HG02884 (cell line): ENCODE data around the gene OXCT1.
"Not testable (repeated sequence)": the region's sequence is repeated elsewhere in the genome, so short reads cannot be mapped to it uniquely, and the experiment has no call there.

ENCODE experiments used
- ATAC-seq: cut with Tn5 transposase; IDR thresholded peaks from one replicate; pipeline ENCODE4 v1.9.1; 2021; ENCODE audit warnings: mild to moderate bottlenecking, moderate library complexity; ENCODE audit not compliant: unreplicated experiment

The OXCT1 gene

GRCh38 chr5:41778410-41778809 is 91.8 kb downstream of the OXCT1 start:
- ATAC-seq = no peak

- ATAC-seq = no peak
These were observed 93.8 kb downstream of the OXCT1 start for GRCh38 chr5:41776435-41776834.

DNA sequence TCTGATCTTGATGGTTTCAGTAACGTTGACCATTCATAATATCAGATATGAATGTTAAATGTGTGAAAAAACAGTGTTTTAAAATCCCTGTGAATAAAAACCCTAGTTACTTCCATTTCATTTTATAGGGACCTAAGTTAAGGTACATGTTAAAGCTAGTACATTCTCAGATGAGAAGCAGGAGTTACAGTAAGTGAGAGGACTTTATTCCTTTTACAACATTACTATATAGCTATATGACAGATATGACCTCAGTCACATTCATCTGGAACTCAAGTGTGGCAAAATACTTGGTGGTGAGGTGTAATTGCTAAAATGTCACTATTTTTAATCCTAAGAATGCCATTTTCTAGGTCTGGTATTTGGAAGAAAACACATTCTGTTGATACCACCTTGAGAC is 96.4 kb downstream of the OXCT1 start:
- ATAC-seq = no peak

GRCh38 chr5:41772785-41773442 is 97.3 kb downstream of the OXCT1 start:
- no peak for ATAC-seq

- no peak for ATAC-seq
These were observed 98.2 kb downstream of the OXCT1 start for GRCh38 chr5:41772056-41772455.

GRCh38 chr5:41770799-41771198 is 99.4 kb downstream of the OXCT1 start:
- ATAC-seq = peak; percentile 88

DNA sequence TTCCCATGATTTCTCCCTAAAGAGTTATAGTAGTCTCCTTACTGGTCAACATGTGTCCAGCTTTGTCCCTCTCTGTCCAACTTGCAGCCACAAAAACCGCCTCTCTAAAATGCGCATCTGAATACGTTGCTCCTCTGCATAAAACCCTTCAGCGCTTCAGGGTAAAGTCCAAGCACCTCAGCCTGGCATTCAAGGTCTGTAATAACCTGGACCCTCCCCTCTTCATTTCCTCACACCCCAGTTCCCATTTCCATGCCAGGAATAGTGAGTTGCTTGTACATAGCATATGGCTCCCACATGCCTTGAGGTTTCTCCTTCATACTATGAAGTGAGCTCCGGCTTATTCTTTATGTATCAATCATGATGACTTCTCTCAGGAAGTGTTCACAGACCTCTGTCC is 101.5 kb downstream of the OXCT1 start:
- no peak for ATAC-seq

DNA sequence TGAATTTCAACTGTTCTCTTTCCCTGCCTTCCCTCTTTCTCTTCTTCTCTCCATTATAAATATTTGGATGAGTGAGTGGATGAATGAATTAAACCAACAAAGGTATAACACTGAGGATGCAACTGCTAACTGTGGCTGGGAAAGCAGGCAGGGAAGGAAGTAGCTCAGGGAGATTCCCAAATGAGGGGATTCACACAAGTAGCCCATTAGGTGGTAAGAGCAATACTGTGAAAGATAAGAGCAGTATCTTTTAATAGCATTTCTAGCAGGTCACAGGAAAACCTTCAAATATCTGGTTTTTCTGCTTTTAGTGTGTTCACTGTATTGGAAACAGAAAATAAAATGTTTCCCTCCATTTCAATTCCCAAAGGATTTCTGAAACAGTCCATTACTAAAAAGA is 105.6 kb downstream of the OXCT1 start:
- no peak for ATAC-seq

GRCh38 chr5:41763574-41763973 is 106.7 kb downstream of the OXCT1 start:
- no peak for ATAC-seq

DNA sequence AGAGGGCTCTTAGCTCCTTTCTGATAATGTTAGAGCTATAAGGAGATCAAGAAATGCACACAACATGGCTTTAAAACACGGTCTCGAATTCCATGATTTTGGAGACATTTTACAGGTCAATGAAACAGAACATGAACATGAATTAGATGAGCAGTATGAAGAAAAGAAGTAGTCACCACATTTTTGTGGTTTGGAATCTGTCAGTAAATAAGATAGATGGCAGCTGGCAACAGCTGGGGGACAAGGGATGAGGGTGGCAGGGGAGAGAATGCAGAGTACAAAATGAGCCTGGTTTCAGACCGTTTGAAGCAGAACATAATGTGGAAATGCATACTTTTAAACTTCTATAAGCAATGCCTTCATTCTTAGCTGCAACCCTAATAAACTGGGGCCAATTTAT is 107.1 kb downstream of the OXCT1 start:
- ATAC-seq = no peak

DNA sequence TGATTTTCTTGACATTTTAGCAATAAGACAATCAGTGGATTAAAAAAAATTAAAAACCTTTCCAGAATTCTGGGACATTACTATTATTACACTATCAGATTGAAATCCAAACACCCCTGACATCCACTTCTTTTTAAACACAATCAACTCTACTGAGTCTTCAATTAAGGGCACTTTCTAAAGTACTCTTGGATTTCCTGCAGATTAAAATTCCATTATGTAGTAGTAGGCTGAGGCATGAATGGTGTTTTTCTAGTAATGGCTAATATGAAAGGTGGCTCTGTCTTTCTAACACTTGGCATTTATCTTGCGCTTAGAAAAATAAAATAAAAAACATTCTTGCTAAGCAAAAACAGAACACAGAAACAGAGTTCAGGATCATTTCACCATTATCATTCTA is 107.8 kb downstream of the OXCT1 start:
- no peak for ATAC-seq

DNA sequence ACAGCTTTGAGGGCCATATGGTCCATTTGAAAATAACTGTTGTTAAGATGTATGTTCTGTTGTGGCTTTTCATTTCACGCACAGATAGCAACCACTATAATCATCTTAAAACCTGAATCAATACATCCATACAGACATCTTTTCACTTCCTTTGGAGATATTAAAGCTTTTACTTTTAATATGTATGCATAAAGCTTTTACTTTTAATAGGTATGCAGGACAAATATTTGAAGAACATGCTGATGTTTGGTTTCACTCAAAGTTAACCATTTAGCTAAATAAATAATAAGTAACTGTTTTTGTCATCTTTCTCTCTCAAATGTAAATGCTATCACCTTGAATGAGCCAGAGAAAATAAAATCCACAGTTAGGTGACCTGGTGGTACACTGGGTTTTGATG is 108.6 kb downstream of the OXCT1 start:
- no peak for ATAC-seq

- ATAC-seq = no peak
These were observed 114.5 kb downstream of the OXCT1 start for GRCh38 chr5:41755705-41756104.

DNA sequence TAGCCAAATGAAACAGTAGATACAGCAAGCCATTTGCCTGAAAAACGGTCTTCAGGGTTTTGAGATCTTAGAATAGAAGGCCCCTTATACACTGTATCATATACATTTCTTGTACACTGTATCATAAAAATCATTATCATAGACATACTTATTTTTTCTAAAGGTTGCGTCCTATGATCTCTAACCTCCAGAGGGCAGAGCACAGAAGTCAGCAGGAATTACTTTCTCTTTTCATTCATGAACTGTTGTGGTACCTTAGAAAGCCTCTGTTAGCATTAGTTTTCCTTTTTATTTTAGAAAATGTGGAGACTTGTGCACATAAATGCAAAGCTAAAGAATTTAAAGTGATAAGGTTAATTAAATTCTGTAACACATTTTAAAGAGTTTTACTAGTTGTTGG is 115.4 kb downstream of the OXCT1 start:
- ATAC-seq = peak; percentile 78

DNA sequence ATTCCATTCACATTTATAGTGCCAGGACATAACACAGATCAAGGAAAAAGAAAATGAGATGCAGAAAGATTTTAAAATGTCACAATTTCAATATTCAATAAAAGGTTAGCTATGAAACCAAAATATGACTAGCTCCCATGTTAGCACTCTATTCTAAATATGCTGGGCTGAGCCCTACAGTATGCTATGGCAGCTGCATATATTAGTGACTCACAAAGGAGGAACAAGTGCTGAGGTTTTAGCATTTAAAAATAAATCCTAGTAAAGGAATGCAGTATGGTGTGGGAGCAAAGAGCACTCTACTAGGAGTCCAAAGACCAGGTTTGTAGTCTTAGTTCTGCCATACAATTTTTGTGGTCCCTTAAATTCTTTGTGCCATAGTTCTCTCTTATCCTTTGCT is 118.4 kb downstream of the OXCT1 start:
- ATAC-seq = no peak

- ATAC-seq = peak; percentile 100
These were observed 121.6 kb downstream of the OXCT1 start for GRCh38 chr5:41748631-41749030.

DNA sequence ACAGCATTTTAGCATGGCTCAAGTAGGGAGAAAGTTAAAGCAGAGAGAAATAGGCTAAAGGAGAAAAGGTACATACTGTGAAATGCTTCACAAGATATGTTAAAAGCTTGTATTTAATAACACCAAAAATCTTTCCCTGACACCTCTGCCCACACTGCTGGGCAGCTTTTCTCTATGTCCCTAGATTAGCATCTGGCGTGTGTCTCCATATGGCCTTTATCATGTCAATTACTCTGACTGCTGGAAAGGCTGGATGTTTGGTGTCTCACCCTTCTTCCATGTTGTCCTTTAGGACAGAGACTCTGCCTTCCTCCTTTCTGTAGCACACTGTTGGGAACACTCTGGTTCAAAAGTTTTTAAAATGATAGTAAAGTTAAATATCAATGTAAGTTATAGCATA is 122.5 kb downstream of the OXCT1 start:
- no peak for ATAC-seq

- no peak for ATAC-seq
These were observed 122.9 kb downstream of the OXCT1 start for GRCh38 chr5:41747301-41747700.

DNA sequence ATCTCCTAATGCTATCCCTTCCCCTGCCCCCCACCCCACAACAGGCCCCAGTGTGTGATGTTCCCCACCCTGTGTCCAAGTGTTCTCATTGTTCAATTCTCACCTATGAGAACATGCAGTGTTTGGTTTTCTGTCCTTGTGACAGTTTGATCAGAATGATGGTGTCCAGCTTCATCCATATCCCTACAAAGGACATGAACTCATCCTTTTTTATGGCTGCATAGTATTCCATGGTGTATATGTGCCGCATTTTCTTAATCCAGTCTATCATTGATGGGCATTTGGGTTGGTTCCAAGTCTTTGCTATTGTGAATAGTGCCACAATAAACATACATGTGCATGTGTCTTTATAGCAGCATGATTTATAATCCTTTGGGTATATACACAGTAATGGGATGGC is 127.6 kb downstream of the OXCT1 start:
- not testable (repeated sequence) for ATAC-seq

GRCh38 chr5:41738710-41739354 is 131.4 kb downstream of the OXCT1 start:
- no peak for ATAC-seq

DNA sequence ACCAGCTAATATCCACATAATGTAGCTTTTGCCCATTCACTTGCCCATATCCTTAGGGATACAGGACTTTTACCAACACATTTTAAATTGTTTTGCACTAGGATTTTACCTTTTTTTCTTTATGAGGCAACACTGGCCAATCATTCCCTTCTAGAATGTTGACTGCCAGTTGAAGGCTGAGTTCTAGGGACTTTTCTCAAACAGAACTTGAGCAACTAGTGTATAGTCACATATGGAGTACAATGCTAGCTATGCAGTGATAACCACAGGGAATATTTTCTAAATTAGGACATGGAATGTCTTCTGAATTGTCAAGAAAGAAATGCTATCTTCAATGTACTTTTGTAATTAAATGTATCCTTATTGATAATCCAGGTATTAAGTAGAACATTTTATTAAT is 133.6 kb downstream of the OXCT1 start:
- ATAC-seq = no peak

- peak; percentile 69 for ATAC-seq
These were observed 135.0 kb downstream of the OXCT1 start for GRCh38 chr5:41735213-41735612.

DNA sequence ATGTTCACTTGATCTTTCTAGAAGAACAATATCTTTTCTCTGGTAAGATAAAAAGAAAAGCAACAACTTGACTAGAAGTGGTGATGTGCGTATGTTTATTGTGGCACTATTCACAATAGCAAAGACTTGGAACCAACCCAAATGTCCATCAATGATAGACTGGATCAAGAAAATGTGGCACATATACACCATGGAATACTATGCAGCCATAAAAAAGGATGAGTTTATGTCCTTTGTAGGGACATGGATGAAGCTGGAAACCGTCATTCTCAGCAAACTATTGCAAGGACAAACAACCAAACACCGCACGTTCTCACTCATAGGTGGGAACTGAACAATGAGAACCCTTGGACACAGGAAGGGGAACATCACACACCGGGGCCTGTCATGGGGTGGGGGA is 140.8 kb downstream of the OXCT1 start:
- not testable (repeated sequence) for ATAC-seq
